Stomach smooth muscle (tissue), 2 donors: ENCODE measurements around the gene TNMD.

ENCODE experiments used
- H3K27ac ChIP-seq: one replicate; pipeline ENCODE4 v1.7.0; 2013; ENCODE audit warnings: mild to moderate bottlenecking, low read length, inconsistent platforms
- H3K27me3 ChIP-seq, 2 donors: one replicate each; pipeline ENCODE4 v1.7.0; 2013; ENCODE audit warnings: low read length in 2 of 2; ENCODE audit not compliant: insufficient read depth in 2 of 2, control insufficient read depth in 1 of 2
- H3K36me3 ChIP-seq, 2 donors: one replicate each; pipeline ENCODE4 v1.7.0; 2013; ENCODE audit warnings: low read length in 2 of 2; ENCODE audit not compliant: control insufficient read depth in 2 of 2, insufficient read depth in 2 of 2
- H3K4me1 ChIP-seq: one replicate; pipeline ENCODE4 v1.7.0; 2013; ENCODE audit warnings: low read length; ENCODE audit not compliant: control insufficient read depth, insufficient read depth
- H3K4me3 ChIP-seq, 2 donors: one replicate each; pipeline ENCODE4 v1.7.0; 2013; ENCODE audit warnings: low read length in 2 of 2
- H3K9ac ChIP-seq, 2 donors: one replicate each; pipeline ENCODE4 v1.7.0; 2013; ENCODE audit warnings: low read length in 2 of 2, mild to moderate bottlenecking in 1 of 2
- H3K9me3 ChIP-seq, 2 donors: one replicate each; pipeline ENCODE4 v1.7.0; 2013; ENCODE audit warnings: low read length in 2 of 2; ENCODE audit not compliant: control insufficient read depth in 2 of 2
- donor health status: healthy.
- donor health status: Pancreatic carcinoma.

Gene TNMD

DNA sequence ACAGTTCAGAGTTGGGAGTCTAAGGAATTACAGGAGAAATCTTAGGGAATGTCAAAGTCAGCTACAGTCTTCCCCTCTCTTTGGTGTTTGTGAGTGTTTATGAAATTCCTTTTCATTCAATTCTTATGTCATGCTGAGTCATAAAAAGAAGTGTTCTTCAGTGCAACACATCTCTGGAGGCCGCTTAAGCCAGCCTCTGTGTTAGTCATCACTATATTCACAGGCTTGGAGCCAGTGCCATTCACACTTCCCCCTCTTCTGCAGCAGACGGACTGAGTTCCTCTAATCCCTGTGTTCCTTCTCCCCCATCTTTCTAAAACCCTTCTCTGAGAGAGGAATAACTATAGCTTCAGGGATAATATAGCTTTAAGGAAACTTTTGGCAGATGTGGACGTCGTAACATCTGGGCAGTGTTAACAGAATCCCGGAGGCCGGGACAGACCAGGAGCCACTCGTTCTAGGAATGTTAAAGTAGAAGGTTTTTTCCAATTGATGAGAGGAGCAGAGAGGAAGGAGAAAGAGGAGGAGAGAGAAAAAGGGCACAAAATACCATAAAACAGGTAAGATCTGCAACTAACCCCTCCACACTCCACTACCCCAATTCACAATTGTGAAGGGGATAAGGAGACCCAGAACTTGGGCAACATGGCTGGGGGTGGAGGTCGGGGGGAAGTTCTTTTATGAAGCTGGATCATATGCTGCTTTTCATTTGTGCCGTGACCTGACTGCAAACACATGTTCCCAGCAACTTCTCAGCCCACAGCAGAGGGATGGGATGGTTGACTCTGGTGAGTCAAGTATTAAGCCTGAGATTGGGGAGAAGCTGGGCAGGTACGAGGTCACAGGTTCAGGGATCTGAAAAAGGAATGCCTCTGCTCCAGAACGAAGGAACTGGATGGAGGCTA is 59.5 kb downstream of the TNMD start, which contains the start of gene SRPX2:
SRPX2 (plus strand) TSS at position 244 of the 905 bp plus-strand sequence. CDS start 2,124 bp downstream, outside the sequence.
- no peak within 1 kb of the TSS for H3K27ac ChIP-seq
- H3K9me3 ChIP-seq, result no peaks in the 10 kb centered on the region
- peak within 1 kb of the TSS in 1 of 2 donors; percentile 38 for H3K9ac ChIP-seq
- H3K4me1 ChIP-seq, result no peaks in the 10 kb centered on the region
- H3K27me3 ChIP-seq, result peaks cover 0 to 10% of the 10 kb centered on the region in 2 donors
- H3K36me3 ChIP-seq, result no peaks in the 10 kb centered on the region
- H3K4me3 ChIP-seq, result peak within 1 kb of the TSS; percentile 29 to 44

DNA sequence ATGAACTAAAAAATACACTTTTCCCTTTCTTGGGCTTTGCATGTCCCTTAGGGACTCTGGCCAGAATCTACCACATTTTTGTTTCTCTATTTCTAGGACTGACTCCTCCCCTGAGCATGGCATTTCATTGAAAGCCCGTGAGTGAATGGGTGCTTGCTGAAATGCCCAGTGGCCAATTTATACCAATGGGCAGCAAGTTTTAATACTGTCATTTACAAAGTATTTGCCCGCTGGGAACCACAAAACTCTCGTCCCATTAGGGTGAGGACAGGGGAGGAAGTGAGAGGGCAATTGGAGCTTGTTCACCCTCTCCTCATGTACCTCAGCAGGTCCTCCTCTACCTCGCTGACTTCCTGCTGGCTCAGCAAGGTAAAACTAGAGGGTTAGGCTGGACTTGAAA is 60.4 kb downstream of the TNMD start:
- Histone ChIP-seq H3K4me3 (peak overlapping the region in 1 of 2 donors; percentile 44), H3K27me3 (peaks cover 0 to 8% of the 10 kb centered on the region in 2 donors), H3K9me3 (no peaks in the 10 kb centered on the region), H3K4me1 (peaks cover 6% of the 10 kb centered on the region), H3K27ac (no peak overlapping the region), H3K36me3 (no peaks in the 10 kb centered on the region), H3K9ac (no peak overlapping the region)

DNA sequence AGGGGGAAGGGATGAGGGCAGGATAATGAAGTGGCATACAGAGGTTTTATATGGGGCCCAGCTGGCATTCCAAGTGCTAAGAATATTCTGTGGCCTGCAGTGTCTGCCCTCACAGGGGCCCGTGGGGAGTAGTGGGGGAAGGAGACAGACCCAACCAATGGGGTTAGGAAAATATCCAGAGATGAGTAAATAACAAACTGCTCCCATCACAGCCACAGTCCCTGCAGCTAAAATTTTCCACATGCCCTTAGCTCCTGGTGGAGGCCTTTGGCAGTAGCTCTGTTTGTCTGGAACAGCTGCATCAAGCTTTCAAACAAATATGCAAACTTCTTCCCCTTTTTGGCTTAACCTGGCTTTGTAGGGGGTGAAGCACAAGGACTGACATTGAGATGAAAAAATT is 62.4 kb downstream of the TNMD start:
- no peak overlapping the region for H3K27ac ChIP-seq

DNA sequence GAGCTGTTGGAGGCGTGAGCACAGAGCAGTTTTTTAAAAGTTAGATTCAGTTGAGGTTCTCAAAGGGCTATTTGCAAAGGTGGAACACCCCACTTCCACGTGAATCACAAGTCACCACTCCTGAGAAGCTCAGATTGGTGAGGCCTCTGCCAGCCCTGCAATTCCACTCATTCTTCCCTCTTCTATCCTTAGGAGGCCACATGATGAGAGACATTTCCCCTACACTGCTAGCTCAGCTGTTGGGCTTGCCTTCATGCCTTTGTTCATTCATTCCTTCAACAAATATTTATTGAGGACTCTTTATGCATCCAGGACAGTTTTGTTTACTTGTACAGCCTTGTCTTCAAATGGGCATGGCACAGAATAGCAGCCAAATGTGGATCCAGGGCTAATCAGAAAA is 63.0 kb downstream of the TNMD start:
- Histone ChIP-seq H3K9me3 (no peaks in the 10 kb centered on the region), H3K9ac (no peak overlapping the region), H3K4me1 (peaks cover 9% of the 10 kb centered on the region), H3K27ac (no peak overlapping the region), H3K4me3 (no peak overlapping the region), H3K36me3 (no peaks in the 10 kb centered on the region), H3K27me3 (peaks cover 0 to 10% of the 10 kb centered on the region in 2 donors)

More for the DNA sequence above, 62.4 kb downstream of the TNMD start:
- Histone ChIP-seq H3K4me1 (peaks cover 9% of the 10 kb centered on the region), H3K4me3 (no peak overlapping the region), H3K27me3 (peaks cover 0 to 10% of the 10 kb centered on the region in 2 donors), H3K36me3 (no peaks in the 10 kb centered on the region), H3K9ac (no peak overlapping the region), H3K9me3 (no peaks in the 10 kb centered on the region)

DNA sequence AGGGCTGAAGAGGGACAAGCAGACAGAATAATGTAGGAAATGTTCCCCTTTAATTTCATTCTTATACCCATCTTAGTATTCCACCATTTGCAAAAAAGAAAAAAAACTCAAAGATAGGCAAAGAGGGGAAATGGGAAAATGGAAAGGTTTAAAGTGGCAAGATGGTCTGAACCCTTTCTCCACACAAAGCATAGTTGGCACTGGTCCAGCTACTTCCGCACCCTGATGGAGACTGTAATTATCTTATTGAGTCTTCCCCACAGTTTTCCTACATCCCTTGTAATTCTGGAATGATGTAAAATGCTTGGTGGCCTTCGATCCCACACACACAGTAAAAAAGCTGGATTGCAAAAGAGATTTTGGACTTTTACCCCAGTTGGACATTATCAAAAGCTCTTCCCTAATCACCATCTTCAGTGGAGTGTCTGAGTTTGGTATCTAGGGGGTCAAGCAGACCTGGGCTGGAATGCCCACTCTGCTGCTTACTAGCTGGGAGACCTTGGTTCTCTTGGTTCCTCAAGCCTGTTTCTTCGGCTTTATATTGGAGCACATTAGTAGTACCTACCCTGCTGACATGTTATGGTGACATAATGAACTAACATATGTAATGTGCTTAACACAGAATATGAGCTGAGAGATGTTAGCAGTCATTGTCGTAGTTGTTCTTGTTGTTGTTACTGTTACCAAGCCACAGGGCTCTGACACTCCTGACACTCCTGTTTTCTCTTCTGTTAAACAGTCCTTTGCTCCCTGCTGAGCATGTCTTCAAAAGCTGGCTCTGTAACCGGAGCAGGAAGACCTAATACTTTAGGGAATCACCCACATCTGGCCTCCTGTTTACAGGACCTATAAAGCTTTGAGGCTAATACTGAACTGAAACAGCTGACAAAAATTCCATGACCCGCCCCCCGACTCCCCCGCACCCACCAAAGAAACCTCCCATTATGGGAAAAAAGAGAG is 64.0 kb downstream of the TNMD start:
- peak overlapping the region; percentile 64 for H3K27ac ChIP-seq

More for the DNA sequence above, 64.0 kb downstream of the TNMD start:
- no peak overlapping the region for H3K9ac ChIP-seq
- peaks cover 0 to 7% of the 10 kb centered on the region in 2 donors for H3K27me3 ChIP-seq
- peaks cover 9% of the 10 kb centered on the region for H3K4me1 ChIP-seq
- no peaks in the 10 kb centered on the region for H3K36me3 ChIP-seq
- H3K4me3 ChIP-seq, result no peak overlapping the region
- H3K9me3 ChIP-seq, result no peaks in the 10 kb centered on the region
